Body of pancreas (tissue), 4 donors: ENCODE results near the gene ARHGAP26.
"Not testable (repeated sequence)": the region's sequence is repeated elsewhere in the genome, so short reads cannot be mapped to it uniquely, and the experiment has no call there.

Experiments used
- CTCF ChIP-seq, 7 experiments: fragments of 450-650 bp in 4 of 7; fragments of 200-600 bp in 3 of 7; sonication (generic) in 3 of 7; IDR thresholded peaks; one replicate each; pipeline ENCODE4 v1.5.1; 2016 to 2019; ENCODE audit warnings: antibody characterized with exemption in 7 of 7
- POLR2A ChIP-seq, 3 donors: fragments of 450-650 bp; IDR thresholded peaks; one replicate each; pipeline ENCODE4 v1.6.1; 2016; ENCODE audit warnings: antibody characterized with exemption in 3 of 3, mild to moderate bottlenecking in 2 of 3

- TF ChIP-seq CTCF (IDR thresholded peaks at IDR 0.05) = peak in 6 of 7 experiments; percentile 45 to 83 (median 74)
- TF ChIP-seq POLR2A (IDR thresholded peaks at IDR 0.05) = not testable (repeated sequence)
Measured at GRCh38 chr5:142965258-142966120, 195.3 kb downstream of the ARHGAP26 start.
